Lower leg skin (tissue), 4 donors: ENCODE data around the gene ABCD2. TPM values are rescaled to one million over a fixed set of nuclear protein-coding genes. Genes with fewer than 3 reads are reported as not detected.
"Not testable (repeated sequence)": the region's sequence is repeated elsewhere in the genome, so short reads cannot be mapped to it uniquely, and the experiment has no call there.

Source experiments
- DNase-seq, 2 donors: peaks; one replicate each; pipeline ENCODE4 v3.0.0-alpha.2; 2019; ENCODE audit warnings: low spot score in 2 of 2
- H3K4me3 ChIP-seq: fragments of 200-600 bp; sonication (generic); 2 replicates; pipeline ENCODE4 v1.5.1; 2017; ENCODE audit warnings: mild to moderate bottlenecking, low read depth; ENCODE audit not compliant: poor library complexity, severe bottlenecking
- CTCF ChIP-seq, 3 donors: fragments of 450-650 bp; IDR thresholded peaks; one replicate each; pipeline ENCODE4 v1.5.1; 2016; ENCODE audit warnings: antibody characterized with exemption in 3 of 3, mild to moderate bottlenecking in 3 of 3, moderate library complexity in 2 of 3
- POLR2A ChIP-seq, 2 donors: fragments of 450-650 bp; IDR thresholded peaks; one replicate each; pipeline ENCODE4 v1.6.1; 2016 to 2017; ENCODE audit warnings: antibody characterized with exemption in 2 of 2, mild to moderate bottlenecking in 1 of 2, moderate library complexity in 1 of 2
- WGBS, 2 donors: methylation state at CpG; one replicate each; pipeline ENCODE4 v1.1.5; 2018; 5-methylcytosine and 5-hydroxymethylcytosine counted together
- intact Hi-C: fragments of 100-400 bp; cut with DNase I; formaldehyde crosslinking; loops from one replicate; pipeline ENCODE4 v1.15.0; 2023; ENCODE audit warnings: low total_unique reads
- total RNA-seq, 4 donors: library from RNA; depleted of rRNA; stranded (reverse); fragments of >200 nt; gene quantifications; one replicate each; pipeline ENCODE4 v1.1.0, GENCODE V29; 2016

The ABCD2 gene
- total RNA-seq, 4 donors from 2014 or later, result 0.05 to 0.23 (median 0.08) TPM

GRCh38 chr12:39574785-39575497 lies 44.7 kb downstream of the ABCD2 start:
- 71 to 79% methylated on average over 4 of the region's 4 CpGs for WGBS, 2 donors
- H3K4me3 ChIP-seq, result no peak overlapping the region
- TF ChIP-seq POLR2A (IDR thresholded peaks at IDR 0.05) (no peak), CTCF (IDR thresholded peaks at IDR 0.05) (no peak)
- intact Hi-C loops, result no loop called here
- no peak for DNase-seq

- no peak for DNase-seq
- intact Hi-C loops, result no loop called here
- WGBS, 2 donors, result 92 to 96% methylated on average over 1 of the region's 1 CpG
- H3K4me3 ChIP-seq, result no peak overlapping the region
- TF ChIP-seq CTCF (IDR thresholded peaks at IDR 0.05), result no peak
- no peak for TF ChIP-seq POLR2A (IDR thresholded peaks at IDR 0.05)
Measured at GRCh38 chr12:39574378-39574777, 45.2 kb downstream of the ABCD2 start.

- 59 to 79% methylated on average over 2 of the region's 2 CpGs for WGBS, 2 donors
- no peak for DNase-seq
- TF ChIP-seq POLR2A (IDR thresholded peaks at IDR 0.05) (no peak), CTCF (IDR thresholded peaks at IDR 0.05) (no peak)
- intact Hi-C loops, result no loop called here
- H3K4me3 ChIP-seq, result no peak overlapping the region
Measured at GRCh38 chr12:39573971-39574370, 45.6 kb downstream of the ABCD2 start.

- TF ChIP-seq POLR2A (IDR thresholded peaks at IDR 0.05) (no peak), CTCF (IDR thresholded peaks at IDR 0.05) (no peak)
- H3K4me3 ChIP-seq, result no peak overlapping the region
- intact Hi-C loops, result no loop called here
- DNase-seq, result no peak
Measured at GRCh38 chr12:39572551-39572950, 47.1 kb downstream of the ABCD2 start.

GRCh38 chr12:39571351-39571750 lies 48.3 kb downstream of the ABCD2 start:
- no peak for DNase-seq
- H3K4me3 ChIP-seq, result no peak overlapping the region
- WGBS, 2 donors, result 60 to 62% methylated on average over 4 of the region's 4 CpGs
- TF ChIP-seq CTCF (IDR thresholded peaks at IDR 0.05) (no peak), POLR2A (IDR thresholded peaks at IDR 0.05) (no peak)
- intact Hi-C loops, result no loop called here

- no peak overlapping the region for H3K4me3 ChIP-seq
- no peak for DNase-seq
- TF ChIP-seq CTCF (IDR thresholded peaks at IDR 0.05) (no peak), POLR2A (IDR thresholded peaks at IDR 0.05) (no peak)
- intact Hi-C loops, result no loop called here
Measured at GRCh38 chr12:39553476-39553875, 66.1 kb downstream of the ABCD2 start.

GRCh38 chr12:39544211-39544610 lies 75.4 kb downstream of the ABCD2 start:
- DNase-seq, intact Hi-C loops, H3K4me3 ChIP-seq: not testable (repeated sequence)
- 34 to 48% methylated on average over 2 of the region's 2 CpGs for WGBS, 2 donors
